Stimulated activated CD4-positive, alpha-beta T cell treated with anti-CD3 and anti-CD28 coated beads, Interleukin-2, amount 100 ng/mL, for 48 hours (primary cell): ENCODE data around the gene WWOX.

ENCODE experiments used
- DNase-seq, 2 donors: peaks; one replicate each; pipeline ENCODE4 v3.0.0-alpha.2; 2020

The WWOX gene

GRCh38 chr16:78106686-78107085 is 7.2 kb downstream of the WWOX start:
- DNase-seq = no peak

GRCh38 chr16:78108451-78108850 is 9.0 kb downstream of the WWOX start:
- no peak for DNase-seq

- no peak for DNase-seq
Measured at GRCh38 chr16:78113258-78113657, 13.8 kb downstream of the WWOX start.

GRCh38 chr16:78115659-78116058 is 16.2 kb downstream of the WWOX start:
- DNase-seq = no peak

DNA sequence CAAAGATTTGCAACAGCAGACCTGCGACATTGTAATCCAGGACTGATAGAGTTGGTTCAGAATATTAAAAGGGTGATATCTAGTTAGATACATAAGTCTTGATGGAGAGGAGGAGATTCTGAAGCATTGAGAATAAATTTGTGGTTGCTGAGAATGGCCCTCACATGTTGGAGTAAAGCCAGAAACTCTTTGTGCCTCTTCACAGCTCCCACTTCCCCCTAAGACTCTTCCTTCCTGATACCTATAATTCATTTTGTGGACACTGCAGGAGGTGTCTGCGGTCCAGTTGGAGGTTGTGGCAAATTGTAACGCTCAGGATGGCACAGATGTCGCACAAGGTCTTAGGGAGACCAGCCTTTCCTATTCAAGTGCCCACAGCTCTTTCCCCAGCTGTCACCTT is 17.5 kb downstream of the WWOX start:
- DNase-seq = no peak

DNA sequence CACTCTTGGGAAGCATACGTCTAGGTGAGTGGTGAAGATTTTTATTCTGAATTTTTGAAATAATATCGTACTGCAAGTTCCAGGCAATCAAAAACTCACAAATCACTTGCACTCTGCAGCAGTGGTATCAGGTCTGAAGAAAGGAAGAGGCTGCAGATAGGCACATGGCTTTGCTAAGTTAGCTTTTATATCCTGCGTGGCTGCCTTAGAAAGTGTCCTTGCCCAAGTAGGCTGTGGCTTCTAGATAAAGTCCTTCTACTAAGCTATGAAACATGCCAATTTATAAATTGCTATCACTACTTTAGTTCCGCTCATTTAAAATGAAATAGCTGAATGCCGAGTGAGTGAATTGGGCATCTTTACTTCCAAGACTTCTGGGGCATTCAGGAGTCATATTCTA is 17.9 kb downstream of the WWOX start:
- no peak for DNase-seq

GRCh38 chr16:78118469-78119025 is 19.1 kb downstream of the WWOX start:
- DNase-seq = no peak

DNA sequence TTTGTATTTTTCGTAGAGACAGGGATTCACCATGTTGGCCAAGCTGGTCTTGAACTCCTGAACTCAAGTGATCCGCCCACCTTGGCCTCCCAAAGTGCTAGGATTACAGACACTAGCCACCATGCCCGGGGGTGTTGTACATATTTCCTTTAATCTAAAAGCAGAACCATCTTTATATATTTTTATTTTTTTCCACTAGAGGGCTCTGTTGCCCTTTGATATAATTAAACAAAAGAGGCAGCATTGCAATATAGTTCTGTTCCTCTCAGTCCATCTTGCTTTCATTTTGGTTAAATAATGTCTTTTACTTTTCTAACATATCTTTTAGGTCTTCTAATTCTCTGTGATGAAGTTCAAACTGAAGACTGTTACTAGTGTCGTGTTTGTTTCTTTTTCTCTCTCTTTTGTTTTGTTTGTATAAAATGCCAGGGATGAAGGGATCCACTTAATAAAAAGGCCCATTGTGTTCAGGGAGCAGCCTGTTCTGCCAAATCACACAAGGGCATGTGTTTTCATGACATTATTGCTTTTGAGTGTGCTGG is 23.4 kb downstream of the WWOX start:
- DNase-seq = no peak

- no peak for DNase-seq
Measured at GRCh38 chr16:78125112-78125844, 25.8 kb downstream of the WWOX start.

DNA sequence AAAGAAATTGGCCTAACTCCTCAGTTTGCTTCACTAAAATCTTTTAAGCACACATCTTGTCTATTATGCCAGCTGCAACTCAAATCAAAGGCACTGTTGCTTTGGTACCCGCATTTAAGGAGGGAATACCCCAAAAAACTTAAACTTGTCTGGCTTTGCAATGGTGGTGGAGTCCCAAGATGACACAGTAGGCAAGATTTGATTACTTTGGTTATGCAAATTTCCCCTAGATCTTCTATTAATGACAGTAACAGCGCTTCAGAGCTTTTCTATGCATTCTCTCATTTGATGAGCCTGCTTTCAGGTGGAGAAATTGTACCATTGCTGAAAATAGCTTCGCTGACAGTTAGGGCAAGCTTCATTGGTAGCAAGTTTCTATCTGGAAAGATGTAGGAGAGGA is 27.2 kb downstream of the WWOX start:
- no peak for DNase-seq

- no peak for DNase-seq
Measured at GRCh38 chr16:78127130-78127529, 27.7 kb downstream of the WWOX start.

DNA sequence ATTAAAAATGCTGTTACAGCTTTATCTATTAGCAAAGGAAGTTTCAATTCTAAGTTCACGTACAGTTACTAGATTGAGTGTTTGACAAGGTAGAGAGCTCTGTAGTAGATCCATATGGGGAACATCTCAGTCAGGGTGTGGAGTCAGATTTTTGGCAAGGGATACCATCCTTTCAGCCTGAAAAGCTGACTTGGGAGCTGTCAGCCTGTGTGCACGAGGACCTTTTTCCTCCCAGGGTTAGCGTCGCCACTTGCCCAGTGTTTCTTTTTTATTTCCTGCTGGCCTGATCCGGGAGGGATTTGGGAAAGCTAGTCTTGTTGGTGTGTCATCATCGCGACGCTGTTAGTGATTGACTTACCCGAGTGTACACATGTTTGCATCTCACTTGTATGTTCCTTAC is 29.5 kb downstream of the WWOX start:
- no peak for DNase-seq

GRCh38 chr16:78129349-78129748 is 29.9 kb downstream of the WWOX start:
- no peak for DNase-seq

DNA sequence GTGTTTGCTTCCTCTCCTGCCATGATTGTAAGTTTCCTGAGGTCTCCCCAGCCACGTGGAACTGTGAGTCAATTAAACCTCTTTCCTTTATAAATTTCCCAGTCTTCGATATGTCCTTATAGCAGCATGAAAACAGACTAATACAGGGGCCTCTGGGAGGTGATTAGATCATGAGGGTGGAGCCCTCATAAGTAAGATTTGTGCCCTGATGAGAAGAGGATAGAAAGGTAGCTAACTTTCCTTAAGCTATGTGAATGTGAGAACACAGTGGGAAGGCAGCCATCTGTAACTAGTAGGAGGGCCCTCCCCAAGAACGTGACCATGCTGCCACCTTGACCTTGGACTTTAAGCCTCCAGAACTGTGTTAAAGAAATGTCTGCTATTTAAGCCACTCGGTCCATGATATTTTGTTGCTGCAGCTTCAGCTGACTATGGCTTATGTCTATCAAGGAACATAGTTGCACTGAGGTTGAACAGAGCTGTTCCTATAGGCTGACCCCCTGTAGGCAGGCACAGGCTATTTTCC is 30.7 kb downstream of the WWOX start:
- DNase-seq = no peak

DNA sequence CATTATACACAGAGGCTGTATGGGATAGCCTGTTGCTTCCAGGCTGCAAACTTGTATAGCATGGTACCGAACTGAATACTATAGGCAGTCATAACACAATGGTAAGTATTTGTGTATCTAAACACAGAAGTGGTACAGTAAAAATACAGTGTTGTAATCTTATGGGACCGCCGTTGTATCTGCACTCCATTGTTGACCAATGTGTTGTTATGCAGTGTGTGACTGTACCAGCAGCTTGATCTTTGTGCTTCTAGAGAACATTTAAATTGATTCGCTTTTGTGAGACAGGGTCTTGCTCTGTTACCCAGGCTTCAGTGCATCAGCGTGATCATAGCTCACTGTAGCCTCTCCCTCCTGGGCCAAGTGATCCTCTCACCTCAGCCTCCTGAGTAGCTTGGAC is 31.5 kb downstream of the WWOX start:
- DNase-seq = no peak

DNA sequence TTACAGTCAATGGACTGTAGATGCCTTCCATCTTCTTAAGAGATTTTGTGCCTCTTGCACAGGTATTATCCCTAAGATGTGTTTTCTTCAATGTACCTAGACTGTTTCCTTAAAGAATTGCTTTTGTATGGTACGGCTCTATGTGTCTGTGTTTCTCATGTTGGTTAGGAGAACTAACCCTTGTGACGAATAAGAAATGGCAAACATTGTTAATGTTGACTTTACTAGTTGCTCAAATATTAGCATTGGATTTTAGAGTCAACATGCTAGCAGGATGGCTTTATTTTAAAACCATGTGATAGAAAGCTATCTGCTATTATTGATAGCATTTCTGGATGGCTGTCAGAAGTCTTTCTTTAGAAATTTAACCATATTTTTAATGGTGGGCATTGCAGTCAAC is 34.5 kb downstream of the WWOX start:
- DNase-seq = no peak

DNA sequence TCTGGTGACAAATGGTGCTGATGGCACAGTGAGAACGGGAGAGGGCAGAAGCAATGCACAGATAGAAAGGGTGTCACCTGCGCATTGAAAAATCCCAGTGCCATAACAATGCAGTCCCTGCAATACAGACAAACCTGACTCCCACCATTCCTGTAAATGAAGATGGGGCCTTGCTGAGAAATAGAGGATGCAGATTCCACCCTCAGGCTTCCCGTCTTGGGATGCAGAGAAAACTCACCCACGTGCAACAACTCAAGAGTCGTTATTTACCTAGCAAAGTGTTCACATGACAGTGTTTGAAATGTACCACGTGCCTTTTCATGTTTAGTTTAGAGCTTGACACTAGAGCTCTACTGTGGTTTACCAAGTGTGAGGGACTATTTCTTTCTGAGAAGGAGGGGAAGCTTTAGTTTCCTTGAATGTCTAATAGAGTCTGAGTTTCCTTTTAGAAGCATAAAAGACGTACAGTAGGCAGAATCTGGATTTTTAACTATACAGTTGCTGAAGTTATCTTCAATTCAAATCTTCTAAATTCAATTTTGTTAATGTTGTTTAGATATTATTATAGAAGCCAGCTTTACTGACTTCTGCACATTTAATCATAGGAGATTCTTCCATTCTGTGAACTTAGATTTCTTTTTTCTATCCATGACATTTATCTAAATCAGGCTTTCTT is 35.6 kb downstream of the WWOX start:
- no peak for DNase-seq

DNA sequence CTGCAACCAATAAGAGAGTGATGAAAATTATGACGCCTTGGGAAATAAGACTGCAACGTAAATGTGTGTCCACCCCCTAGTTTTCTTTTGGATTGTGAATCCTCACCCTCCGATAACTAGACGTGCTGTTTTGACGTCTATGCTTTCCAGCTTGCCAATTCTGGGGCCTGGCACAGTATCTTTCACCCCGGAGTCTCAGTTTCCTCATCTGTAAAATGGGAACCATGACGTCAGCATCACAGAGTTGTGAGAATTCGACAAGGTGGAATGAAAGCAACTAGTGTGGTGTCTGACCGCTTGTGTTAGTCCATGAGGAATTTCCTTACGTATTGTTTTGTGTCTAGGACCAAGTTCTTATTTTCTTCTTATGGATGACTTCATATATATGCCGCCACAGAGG is 37.7 kb downstream of the WWOX start:
- DNase-seq = no peak

DNA sequence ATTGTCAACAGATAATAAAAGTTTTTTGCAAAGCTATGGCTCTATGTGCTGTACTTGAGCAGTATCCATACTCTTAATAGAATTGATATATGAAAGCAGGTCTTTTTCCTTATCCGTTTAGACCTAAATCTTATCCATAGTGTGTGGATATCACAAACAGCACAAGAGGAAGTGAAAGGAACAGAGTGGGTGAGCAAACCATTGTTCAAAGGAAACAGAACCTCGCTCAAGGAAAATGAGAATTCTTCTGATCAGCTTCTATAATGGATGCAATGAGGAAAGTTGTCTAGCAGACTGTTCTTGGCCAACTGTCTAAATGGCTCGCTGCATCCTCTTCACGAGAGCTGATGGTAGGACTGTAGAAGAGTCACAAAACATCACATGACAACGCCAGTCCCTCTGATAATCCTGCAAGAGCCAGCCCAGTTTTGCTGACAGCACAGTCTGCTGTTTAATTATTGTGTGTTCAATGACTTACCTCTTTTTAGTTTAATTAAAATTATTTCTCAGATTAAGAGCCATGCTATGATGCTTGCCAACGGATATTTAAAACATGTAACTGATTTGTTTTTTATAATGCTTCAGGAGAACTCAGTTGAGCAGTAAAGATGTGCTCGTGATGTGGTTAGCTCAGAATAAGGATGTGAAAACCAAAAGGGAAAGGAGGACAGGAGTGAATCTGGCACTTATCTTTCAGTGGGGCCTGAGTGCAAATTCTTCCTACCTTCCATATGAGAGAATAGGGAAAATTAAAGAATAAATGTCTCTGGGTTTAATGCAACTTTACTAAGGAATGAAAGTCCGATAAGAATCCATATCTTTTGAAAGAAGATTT is 38.5 kb downstream of the WWOX start:
- no peak for DNase-seq

DNA sequence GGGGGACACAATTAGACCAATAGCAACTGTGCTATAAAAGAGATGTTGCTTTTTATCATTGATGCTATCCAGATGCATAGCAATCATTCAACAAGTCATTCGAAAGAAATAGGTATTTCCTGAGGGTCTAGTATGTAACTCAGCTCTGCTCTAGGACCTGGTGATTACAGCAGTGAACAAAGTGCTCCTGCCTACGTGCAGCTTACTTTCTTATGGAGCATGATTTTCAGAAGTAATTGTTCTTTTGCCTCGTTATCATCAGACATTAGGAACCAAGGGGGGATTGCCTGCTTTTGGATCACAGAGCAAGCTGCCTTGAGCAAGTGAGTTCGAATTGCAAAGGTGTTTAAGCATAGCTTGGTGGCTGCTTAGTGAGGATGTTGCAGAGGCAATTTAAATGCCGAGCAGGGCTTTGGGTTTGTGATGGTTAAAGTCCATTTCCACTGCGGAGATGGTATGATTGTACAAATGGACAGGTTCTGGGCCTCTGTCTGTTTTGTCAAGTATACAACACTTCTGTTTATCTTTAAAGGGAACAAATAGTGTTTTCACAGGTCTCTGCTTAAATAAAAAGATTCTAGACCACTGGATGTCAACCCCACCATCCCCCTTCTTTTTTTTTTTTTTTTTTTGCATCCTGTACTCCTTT is 41.5 kb downstream of the WWOX start:
- no peak for DNase-seq

GRCh38 chr16:78142788-78143187 is 43.3 kb downstream of the WWOX start:
- DNase-seq = no peak

DNA sequence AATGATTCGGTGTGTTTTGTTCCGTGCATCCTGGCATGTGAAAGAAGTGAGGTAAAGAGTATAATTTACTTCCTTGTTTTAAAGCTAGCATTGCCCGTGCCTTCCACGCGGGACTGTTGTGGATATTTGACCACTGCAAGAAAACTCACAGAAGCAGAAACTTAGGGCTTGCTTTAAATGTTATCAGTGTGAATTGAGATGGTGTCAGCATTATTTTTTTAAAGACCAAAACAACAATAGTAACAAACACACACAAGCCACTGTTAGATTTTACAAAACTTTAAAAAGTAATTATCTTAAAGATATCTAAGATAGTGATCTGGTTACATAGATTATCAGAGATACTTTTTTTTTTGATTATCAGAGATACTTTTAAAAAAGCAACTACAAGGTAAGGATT is 47.4 kb downstream of the WWOX start:
- DNase-seq = no peak
